ENCODE data around the gene FERMT1.
"Not testable (repeated sequence)": the region's sequence is repeated elsewhere in the genome, so short reads cannot be mapped to it uniquely, and the experiment has no call there.

FERMT1 gene

DNA sequence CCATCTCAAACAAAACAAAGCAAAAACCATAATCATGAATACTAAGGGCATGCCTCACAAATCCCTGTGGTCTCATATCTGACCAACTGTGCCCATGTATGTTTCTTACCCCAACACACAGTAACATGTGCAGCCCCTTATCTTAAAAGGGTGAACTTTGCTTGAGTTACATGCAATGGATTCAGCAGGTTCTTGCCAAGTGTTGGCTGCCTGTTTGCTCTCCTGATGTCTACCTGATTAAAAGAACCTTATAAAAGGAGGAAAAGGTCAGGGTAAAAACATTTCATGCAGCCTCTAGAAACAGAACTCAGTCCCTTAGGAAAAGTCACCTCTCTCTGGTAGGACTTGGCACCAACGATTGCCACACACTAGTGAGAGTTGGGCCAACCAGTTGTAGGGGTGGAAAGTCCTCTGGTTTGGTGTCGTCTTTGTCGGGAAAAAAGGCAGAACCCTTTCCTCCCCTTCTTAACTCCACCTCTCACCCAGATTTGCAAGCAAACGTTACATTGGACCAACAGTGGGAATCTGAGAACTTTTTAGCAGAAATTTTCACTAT is 55.0 kb downstream of the FERMT1 start:
- no peak for FAIRE-seq

DNA sequence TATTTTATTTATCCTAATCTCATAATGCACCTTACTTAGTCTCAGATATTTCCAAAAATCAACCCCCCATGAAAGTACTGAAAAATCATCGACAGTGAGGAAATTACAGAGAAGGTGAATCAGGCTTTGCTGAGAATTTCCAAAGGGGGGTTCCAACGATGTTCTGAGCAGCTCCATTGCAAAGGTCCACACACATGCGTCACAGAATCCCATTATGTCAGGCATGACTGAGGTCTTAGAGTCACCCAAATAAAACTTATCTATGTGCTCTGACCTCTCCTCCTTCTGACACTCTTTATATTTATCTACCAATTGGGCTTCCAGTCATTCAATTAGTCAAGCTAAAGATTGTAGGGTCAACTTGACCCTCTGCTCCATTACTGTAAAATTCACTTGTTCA is 56.2 kb downstream of the FERMT1 start:
- no peak for FAIRE-seq

- FAIRE-seq, result no peak
Observed at GRCh38 chr20:6061544-6061943, 61.3 kb downstream of the FERMT1 start.

DNA sequence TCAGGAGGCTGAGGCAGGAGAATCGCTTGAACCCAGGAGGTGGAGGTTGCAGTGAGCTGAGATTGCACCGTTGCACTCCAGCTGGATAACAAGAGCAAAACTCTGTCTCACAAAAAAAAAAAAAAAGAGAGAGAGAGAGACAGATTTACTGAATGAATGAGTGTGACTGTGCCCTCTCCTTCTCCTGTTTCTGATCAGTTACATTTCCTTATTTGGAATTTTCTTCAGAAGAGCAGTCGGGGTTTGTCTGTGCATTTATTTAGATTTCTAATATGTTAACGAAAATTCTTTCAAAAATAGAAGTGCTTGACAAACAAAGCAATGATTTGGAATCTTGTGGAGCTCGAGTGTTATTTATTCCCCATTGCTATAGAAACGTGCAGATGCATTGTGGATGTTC is 62.6 kb downstream of the FERMT1 start:
- FAIRE-seq, result no peak

GRCh38 chr20:6058684-6059295 is 64.0 kb downstream of the FERMT1 start:
- no peak for FAIRE-seq

GRCh38 chr20:6057691-6058090 is 65.1 kb downstream of the FERMT1 start:
- no peak for FAIRE-seq

GRCh38 chr20:6057139-6057538 is 65.7 kb downstream of the FERMT1 start:
- FAIRE-seq, result no peak

- no peak for FAIRE-seq
Observed at GRCh38 chr20:6055981-6056569, 66.8 kb downstream of the FERMT1 start.

DNA sequence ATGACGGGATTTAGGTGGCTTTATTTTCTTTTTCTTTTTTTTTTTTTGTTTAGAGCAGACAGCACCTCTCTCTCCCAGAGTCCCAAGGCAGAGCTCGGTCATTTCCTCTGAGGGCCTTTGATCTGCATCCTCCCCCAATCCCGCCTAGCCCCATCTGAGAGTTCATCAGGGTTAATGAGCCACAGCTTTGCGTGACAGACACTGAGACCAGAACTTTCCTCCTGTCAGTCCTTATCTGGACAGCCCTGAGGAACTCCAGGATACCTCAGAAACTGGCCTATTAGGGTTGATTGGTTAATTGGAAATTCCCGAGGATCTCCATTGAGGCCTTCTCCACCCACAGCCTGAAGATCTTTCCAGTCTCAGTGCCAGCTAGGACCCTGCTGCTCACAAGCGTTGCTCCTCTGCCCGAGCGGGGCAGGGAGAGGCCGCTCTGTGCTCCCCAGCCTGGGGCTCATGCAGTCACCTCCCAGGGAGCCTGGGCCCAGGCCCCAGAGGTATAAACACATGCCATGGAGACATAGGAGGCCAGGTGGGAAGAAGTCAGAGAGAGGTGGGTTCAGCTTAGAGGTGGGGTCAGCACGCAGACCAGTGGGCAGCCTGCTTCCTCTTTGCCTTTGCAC is 67.6 kb downstream of the FERMT1 start:
- no peak for FAIRE-seq

- FAIRE-seq, result not testable (repeated sequence)
Observed at GRCh38 chr20:6054689-6055051, 68.2 kb downstream of the FERMT1 start.

DNA sequence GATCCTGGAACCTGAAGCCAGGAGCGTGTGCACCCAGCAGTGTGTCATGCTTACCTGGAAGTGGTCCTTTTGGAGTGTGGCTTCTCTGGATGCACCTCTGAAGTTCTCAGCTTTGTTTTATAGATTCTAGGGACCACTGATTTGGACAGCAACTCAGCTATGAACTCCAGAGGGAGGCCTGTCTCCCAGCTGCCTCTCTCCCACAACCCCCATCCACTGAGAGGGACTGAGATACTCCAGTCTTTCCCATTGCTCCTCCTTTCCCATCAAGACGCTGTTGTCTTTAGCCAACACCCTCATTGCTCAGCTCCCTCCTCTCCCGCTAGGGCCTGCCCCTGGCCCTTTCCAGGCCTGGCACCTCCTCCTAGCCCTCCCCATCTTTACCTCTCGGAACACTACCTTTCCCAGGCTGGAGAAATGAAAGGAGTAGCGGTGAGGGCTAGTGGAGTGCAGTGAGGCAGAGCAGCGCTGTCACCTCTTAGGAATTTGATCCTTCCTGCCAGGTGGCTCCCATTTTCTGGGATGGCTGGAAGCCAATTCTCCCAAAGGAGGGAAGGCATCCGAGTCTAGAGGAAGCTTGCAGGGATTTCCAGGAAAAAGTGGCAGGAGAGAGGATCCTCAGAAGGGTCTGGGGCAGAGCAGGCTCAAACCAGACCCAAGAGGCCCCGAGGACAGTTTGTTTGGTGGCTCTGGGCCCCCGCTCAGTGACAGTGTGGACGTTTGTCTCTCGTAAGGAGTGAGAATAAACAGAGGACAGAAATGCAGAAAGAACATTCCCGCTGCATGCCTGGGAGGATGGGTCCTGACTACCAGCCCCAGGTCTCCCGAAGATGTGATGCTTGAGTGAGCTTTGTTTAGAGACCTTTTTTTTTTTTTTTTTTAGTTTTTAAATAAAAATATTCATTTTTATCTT is 68.8 kb downstream of the FERMT1 start, which contains the start of gene LRRN4:
Gene LRRN4 (minus strand): TSS at position 285 of the 913 bp plus-strand sequence. CDS start 1,261 bp downstream, outside the sequence.
- no peak for FAIRE-seq

DNA sequence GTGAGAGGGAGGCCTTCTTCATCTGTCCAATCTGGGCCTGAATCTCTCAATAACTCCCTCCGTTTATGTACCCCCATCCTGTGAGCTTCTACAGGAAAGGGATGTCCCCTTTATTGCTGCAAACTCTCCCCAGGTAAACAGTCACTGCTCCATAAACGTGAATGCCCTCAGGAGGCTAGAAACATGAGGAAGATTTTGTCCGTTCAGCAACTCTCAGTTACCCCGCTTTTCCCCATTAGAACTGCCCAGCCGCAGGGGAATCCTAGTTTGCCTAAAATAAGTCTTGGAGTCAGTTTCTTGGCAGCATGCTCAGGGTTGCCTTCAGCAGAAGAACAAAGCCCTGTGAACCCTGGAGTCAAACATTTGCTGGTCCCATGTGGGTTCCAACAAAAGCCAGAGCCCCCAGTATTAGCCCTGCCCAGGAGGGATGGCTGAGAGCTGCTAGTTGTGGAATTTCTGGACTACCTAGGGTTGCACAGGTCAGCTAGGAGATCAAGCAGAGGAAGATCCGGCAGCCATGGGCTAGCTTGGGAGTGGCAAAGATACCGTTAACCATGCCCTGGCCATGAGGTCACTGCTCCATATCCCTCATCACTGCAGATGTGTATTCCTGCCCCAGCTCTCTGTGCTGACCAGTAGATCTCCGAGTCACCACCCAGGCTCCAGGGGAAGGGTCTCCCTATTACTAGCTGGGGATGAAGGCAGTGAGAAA is 69.6 kb downstream of the FERMT1 start:
- FAIRE-seq, result no peak

GRCh38 chr20:6051505-6051904 is 71.3 kb downstream of the FERMT1 start:
- FAIRE-seq, result no peak

DNA sequence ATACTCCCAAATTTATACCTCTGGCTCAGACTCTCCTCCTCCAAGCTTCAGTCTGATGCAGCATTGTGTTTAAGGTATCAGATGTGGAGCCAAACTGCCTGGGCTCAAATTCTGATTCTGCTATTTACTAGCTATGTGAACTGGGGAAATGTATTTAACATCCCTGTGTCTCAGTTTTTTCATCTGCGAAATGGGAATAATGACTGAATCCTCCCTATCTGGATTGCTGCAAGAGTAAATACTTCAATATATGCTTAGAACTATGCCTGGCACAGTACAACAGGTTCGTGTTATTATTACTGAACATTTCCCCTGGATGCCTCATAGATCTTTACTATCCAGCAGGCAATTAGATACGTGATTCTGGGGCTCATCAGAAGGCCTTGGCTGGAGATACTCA is 74.4 kb downstream of the FERMT1 start:
- FAIRE-seq, result no peak

- FAIRE-seq, result no peak
Observed at GRCh38 chr20:6046432-6046831, 76.4 kb downstream of the FERMT1 start.

DNA sequence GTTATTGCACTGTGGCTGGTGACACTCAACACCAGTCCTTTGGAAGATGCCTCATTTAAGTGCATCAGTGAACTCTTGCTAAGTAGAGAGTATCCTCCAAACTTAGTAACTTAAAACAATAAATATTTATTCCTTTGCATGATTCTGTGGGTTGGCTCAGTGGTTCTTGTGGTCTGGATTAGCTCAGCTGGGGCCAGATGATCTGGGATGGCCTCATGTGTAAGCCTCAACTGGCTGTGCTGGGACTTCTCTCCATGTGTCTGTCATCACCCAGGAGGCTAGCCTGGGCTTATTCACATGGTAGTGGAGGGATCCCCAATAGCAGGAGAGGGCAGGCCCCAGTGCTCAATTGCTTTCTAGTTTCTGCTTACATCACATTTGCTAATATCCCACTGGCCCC is 77.3 kb downstream of the FERMT1 start:
- no peak for FAIRE-seq

DNA sequence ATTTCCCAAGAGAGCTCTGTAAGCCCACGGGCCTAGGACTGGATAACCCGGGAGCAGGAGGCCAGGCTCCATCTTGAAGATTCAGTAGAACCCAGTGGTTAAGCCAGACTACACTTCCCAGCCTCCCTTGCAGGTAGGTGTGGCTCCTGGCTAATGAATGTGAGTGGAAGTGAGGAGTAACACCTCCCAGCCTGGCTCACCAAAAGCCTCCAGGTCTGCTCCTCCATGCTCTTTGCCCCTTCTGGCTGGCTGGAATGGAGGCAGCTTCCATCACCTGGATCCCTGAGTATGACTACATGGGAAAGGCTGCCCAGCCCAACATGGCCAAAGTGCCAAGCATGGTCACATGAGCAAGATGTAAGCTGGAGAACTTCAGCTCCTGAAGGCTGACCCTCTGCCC is 78.7 kb downstream of the FERMT1 start:
- FAIRE-seq, result no peak

DNA sequence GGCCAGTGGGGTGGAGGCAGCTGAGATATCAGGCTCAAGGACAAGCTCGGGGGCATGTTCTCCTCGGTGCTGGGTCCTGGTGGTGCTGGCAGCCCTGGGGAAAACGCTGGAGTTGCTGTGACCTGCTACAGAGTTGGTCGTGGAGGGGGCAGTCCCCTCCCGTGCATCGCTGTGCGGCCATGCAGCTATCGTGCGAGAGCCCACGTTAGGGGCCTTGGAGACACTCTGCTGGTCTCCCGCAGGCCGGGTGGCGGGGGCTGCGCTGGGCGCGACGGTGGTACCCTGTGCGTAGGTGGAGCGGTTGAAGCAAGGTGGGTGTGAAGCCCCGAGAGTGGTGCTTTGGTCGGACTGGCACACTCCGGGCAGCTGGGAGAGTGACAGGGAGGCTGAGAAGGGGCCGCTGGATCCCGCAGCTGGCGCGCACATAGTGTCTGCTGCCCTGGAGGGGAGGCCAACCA is 81.0 kb downstream of the FERMT1 start:
- FAIRE-seq, result no peak

- no peak for FAIRE-seq
Observed at GRCh38 chr20:6040958-6041807, 81.6 kb downstream of the FERMT1 start.

GRCh38 chr20:6040540-6040939 is 82.3 kb downstream of the FERMT1 start:
- FAIRE-seq, result no peak

- FAIRE-seq, result no peak
Observed at GRCh38 chr20:6039766-6040165, 83.1 kb downstream of the FERMT1 start.
